PC-9 (cell line): ENCODE measurements around the gene ST7. TPM values are rescaled to one million over a fixed set of nuclear protein-coding genes. Genes with fewer than 3 reads are reported as not detected.

Experiments
- BruUV-seq: library from RNA; stranded (reverse); fragments of 400-500 nt; replicated peaks from 2 replicates; lab custom pipeline; 2021; lab: Mats Ljungman, UMichigan
- CTCF ChIA-PET: fragments of 300-600 bp; sonication (Branson Sonifier 250); formaldehyde crosslinking; loops from one replicate; lab custom pipeline; 2022; ENCODE audit warnings: antibody characterized with exemption; lab: Charles Lee
- POLR2A ChIA-PET: fragments of 300-600 bp; sonication (Branson Sonifier 250); formaldehyde crosslinking; loops from one replicate; lab custom pipeline; 2022; ENCODE audit warnings: antibody characterized with exemption; ENCODE audit not compliant: unreplicated experiment; lab: Charles Lee
- DNase-seq, 2 experiments: peaks; one replicate each; pipeline versions ENCODE4 v3.0.0 to v3.0.0-alpha.2; 2015 to 2022; ENCODE audit warnings: mixed read lengths in 1 of 2
- H2AFZ ChIP-seq: fragments of 200-600 bp; sonication (generic); 2 replicates; pipeline ENCODE4 v1.8.1; 2017; ENCODE audit warnings: antibody characterized with exemption
- H3F3A ChIP-seq: fragments of 200-600 bp; sonication (generic); 2 replicates; pipeline ENCODE4 v1.8.1; 2017; ENCODE audit warnings: antibody characterized with exemption, mild to moderate bottlenecking, low read depth; ENCODE audit not compliant: insufficient read depth
- H3K27ac ChIP-seq: fragments of 200-600 bp; sonication (generic); 2 replicates; pipeline ENCODE4 v1.6.1; 2016; ENCODE audit warnings: mixed run types
- H3K27me3 ChIP-seq: fragments of 200-600 bp; sonication (generic); 2 replicates; pipeline ENCODE4 v1.6.1; 2016; ENCODE audit warnings: low read depth, mixed run types; ENCODE audit not compliant: insufficient read depth
- H3K36me3 ChIP-seq: fragments of 200-600 bp; sonication (generic); 2 replicates; pipeline ENCODE4 v1.6.1; 2016; ENCODE audit warnings: low read depth, mixed run types
- H3K4me1 ChIP-seq: fragments of 200-600 bp; sonication (generic); replicated peaks from 2 replicates; pipeline ENCODE4 v1.6.1; 2016; ENCODE audit warnings: mixed run types; ENCODE audit not compliant: insufficient read depth
- H3K4me2 ChIP-seq: fragments of 200-600 bp; sonication (generic); 2 replicates; pipeline ENCODE4 v1.6.1; 2017; ENCODE audit warnings: mixed run types
- H3K4me3 ChIP-seq: fragments of 200-600 bp; sonication (generic); 2 replicates; pipeline ENCODE4 v1.6.1; 2016; ENCODE audit warnings: mixed run types
- H3K79me2 ChIP-seq: fragments of 200-600 bp; sonication (generic); 2 replicates; pipeline ENCODE4 v1.6.1; 2017; ENCODE audit warnings: low read depth, mixed run types
- H3K9me2 ChIP-seq: fragments of 200-600 bp; sonication (generic); 2 replicates; pipeline ENCODE4 v1.8.1; 2017; ENCODE audit warnings: mild to moderate bottlenecking; ENCODE audit not compliant: insufficient read depth
- H3K9me3 ChIP-seq: fragments of 200-600 bp; sonication (generic); 2 replicates; pipeline ENCODE4 v1.8.1; 2016; ENCODE audit warnings: low read depth; ENCODE audit not compliant: insufficient read depth
- H4K20me1 ChIP-seq: fragments of 200-600 bp; sonication (generic); 2 replicates; pipeline ENCODE4 v1.8.1; 2017; ENCODE audit not compliant: insufficient read depth
- CTCF ChIP-seq: fragments of 200-600 bp; sonication (generic); conservative IDR thresholded peaks from 2 replicates; pipeline ENCODE4 v1.6.1; 2017; ENCODE audit warnings: mixed run types, antibody characterized with exemption, mild to moderate bottlenecking, moderate library complexity
- EZH2 ChIP-seq: fragments of 200-600 bp; sonication (generic); IDR thresholded peaks from 2 replicates; pipeline ENCODE4 v1.8.0; 2017; ENCODE audit warnings: antibody characterized with exemption, low read depth
- intact Hi-C: fragments of 100-400 bp; cut with micrococcal nuclease; formaldehyde crosslinking; loops from one replicate; pipeline ENCODE4 v1.10.0; 2022; ENCODE audit not compliant: unreplicated experiment
- total RNA-seq: library from RNA; stranded (reverse); gene quantifications from 2 replicates; pipeline ENCODE4 v1.2.3, GENCODE V29; 2021

The ST7 gene
- total RNA-seq, 1 experiment from 2014 or later: 25.8 TPM

DNA sequence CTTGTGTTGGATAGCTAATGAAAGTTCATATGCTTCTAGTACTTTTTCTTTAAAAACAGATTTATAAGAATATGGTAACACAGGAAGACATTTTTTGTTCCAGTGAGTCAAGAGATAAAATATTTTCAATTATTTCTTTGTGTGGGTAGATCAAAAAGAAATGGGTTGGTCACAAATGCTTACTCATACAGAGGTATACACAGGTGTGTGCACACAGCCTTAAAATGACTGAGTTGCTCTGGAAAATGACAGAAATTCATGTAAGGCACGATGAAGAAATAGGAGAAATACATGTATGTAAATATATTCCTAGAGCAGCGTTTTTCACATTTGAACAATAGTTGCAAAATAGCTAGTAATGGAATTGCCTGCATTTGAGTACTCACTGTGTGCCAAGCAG lies 66.0 kb downstream of the ST7 start:
- POLR2A ChIA-PET: no interaction called here
- BruUV-seq: no TSS peak
- Histone ChIP-seq H3K27ac (no peak overlapping the region), H3K4me2 (no peak overlapping the region), H3K4me3 (no peak overlapping the region), H4K20me1 (no peaks in the 10 kb centered on the region; the same call in 1 of the 2 replicates), H3K9me2 (no peaks in the 10 kb centered on the region), H2AFZ (no peak overlapping the region), H3F3A (no peaks in the 10 kb centered on the region), H3K4me1 (no peaks in the 10 kb centered on the region), H3K9me3 (no peaks in the 10 kb centered on the region), H3K79me2 (peaks cover 7% of the 10 kb centered on the region; the same call in 1 of the 2 replicates), H3K36me3 (no peaks in the 10 kb centered on the region), H3K27me3 (no peaks in the 10 kb centered on the region)
- CTCF ChIA-PET: interaction anchor here (0.6 kb wide), 1 partner anchor 112 kb away, joined by 4 read pairs; no protein-coding TSS in a partner anchor
- TF ChIP-seq EZH2 (no peak), CTCF (no peak)
- intact Hi-C loops: no loop called here
- no peak for DNase-seq

DNA sequence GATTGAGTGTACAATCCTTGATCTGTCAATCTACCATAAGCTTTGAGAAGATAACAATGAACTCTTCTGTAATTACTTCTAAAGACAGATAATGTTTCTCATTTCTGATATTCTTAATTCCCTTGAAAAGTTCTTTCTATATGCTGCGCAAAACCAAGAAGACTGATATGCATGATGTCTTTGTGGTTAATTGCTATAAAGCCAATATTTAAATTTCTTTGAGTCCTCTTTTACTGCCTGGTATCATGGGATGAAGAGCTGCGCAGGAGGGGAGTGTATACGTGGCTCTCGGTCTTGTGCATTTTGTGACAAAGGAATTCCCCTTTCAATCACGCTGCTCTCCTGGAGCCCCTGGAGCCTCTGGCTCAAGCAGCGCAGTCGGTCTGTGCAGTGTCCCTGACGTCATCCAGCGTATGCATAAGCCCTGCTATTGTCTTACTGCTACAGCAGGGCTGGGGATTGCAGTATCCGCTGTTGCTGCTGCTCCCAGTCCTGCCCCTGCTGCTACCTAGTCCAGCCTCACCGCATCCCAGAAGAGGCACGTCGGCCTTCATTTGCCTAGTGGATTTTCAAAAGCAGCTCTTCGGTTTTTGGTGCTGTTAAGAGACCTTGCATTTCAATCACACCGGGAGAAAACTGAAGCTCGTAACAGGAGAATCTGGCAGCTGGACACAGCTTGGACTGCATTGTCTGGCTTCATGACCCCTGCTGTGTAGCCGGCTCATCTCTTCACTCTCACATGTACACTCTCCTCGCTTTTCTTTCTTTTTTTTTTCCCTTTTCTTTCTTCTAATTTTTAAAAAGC lies 66.7 kb downstream of the ST7 start:
- no peak for TF ChIP-seq EZH2
- TF ChIP-seq CTCF: no peak
- no TSS peak for BruUV-seq
- no peaks in the 10 kb centered on the region; the same call in none of the 2 replicates for H4K20me1 ChIP-seq
- no peak overlapping the region for H2AFZ ChIP-seq
- ChIA-PET CTCF (no interaction called here), POLR2A (no interaction called here)
- H3K4me2 ChIP-seq: no peak overlapping the region
- H3K79me2 ChIP-seq: peaks cover 7% of the 10 kb centered on the region; the same call in 1 of the 2 replicates
- H3K4me3 ChIP-seq: no peak overlapping the region
- no peak overlapping the region for H3K27ac ChIP-seq
- H3K9me3 ChIP-seq: no peaks in the 10 kb centered on the region
- no peaks in the 10 kb centered on the region for H3F3A ChIP-seq
- no peaks in the 10 kb centered on the region for H3K4me1 ChIP-seq
- H3K36me3 ChIP-seq: no peaks in the 10 kb centered on the region
- intact Hi-C loops: no loop called here
- no peaks in the 10 kb centered on the region for H3K9me2 ChIP-seq
- DNase-seq: no peak
- H3K27me3 ChIP-seq: no peaks in the 10 kb centered on the region

DNA sequence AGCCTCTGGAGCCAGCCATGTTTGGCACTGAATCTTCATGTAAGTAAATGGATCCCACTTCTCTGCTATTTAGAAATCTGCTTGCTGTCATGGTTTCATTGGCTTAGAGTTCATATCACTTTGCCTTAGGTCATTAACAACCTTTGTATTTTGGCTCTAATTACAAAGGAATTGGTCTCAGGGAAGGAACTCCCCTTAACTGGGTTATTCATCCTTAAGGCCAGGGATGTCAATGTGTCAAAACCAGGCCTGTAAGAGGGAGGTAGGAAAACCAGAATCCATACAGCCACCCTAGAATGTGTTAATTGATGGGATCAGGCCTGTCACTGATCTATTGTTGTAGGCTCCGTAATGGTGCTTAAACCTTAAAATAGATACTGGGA lies 67.3 kb downstream of the ST7 start:
- no peak overlapping the region for H2AFZ ChIP-seq
- ChIA-PET POLR2A (no interaction called here), CTCF (no interaction called here)
- no TSS peak for BruUV-seq
- H3K9me3 ChIP-seq: no peaks in the 10 kb centered on the region
- H3K79me2 ChIP-seq: peaks cover 4% of the 10 kb centered on the region; the same call in 1 of the 2 replicates
- H3K36me3 ChIP-seq: no peaks in the 10 kb centered on the region
- no peak for DNase-seq
- no peaks in the 10 kb centered on the region for H3K4me1 ChIP-seq
- no peaks in the 10 kb centered on the region for H3K27me3 ChIP-seq
- H3F3A ChIP-seq: no peaks in the 10 kb centered on the region
- H4K20me1 ChIP-seq: peaks cover 5% of the 10 kb centered on the region
- no peak overlapping the region for H3K4me3 ChIP-seq
- H3K27ac ChIP-seq: no peak overlapping the region
- TF ChIP-seq EZH2: no peak
- TF ChIP-seq CTCF: no peak
- intact Hi-C loops: no loop called here
- H3K9me2 ChIP-seq: no peaks in the 10 kb centered on the region
- H3K4me2 ChIP-seq: no peak overlapping the region
